CD4-positive, alpha-beta T cell treated with Interleukin-17A for 4 hours (primary cell): ENCODE data around the gene PAX5.

Source experiments
- DNase-seq: peaks from one replicate; pipeline ENCODE4 v3.0.0-alpha.2; 2020; ENCODE audit warnings: mixed read lengths

The PAX5 gene

DNA sequence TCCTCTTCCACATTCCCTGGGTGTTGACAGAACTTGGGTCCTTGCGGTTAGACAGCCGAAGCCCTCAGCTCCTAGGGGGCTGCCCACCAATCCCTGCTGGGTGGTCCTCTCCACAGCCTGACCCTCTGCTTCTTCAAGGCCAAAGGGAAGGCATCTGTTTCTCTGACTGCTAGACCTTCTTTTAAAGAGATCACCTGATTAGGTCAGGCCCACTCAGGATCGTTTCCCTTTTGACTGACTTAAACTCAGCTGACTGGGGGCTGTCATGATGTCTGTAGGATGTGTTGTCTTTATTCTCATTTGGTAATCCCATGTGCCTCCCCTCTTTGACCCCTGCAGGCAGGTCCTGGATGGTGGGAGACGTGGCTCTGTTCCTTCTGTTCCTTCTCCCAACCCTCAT is 207.5 kb downstream of the PAX5 start:
- no peak for DNase-seq

DNA sequence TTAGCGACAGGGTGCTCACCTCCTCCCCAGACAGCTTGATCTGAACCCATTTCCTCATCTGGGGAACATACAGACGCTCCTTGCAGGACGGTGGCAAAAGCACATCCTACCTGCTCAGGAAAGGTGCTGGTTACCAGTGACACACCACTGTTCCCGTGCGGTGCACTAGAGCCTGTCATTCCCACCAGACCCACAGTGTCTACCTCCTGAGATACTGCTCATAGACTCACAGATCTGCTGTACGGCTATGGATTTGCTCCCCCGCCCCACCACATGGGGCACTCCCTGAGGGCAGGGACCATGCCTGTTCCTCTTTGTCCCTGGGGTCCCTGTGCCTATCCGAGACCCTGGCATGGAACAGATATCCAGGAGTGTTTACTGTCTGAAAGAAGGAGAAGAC is 208.9 kb downstream of the PAX5 start:
- DNase-seq: no peak

DNA sequence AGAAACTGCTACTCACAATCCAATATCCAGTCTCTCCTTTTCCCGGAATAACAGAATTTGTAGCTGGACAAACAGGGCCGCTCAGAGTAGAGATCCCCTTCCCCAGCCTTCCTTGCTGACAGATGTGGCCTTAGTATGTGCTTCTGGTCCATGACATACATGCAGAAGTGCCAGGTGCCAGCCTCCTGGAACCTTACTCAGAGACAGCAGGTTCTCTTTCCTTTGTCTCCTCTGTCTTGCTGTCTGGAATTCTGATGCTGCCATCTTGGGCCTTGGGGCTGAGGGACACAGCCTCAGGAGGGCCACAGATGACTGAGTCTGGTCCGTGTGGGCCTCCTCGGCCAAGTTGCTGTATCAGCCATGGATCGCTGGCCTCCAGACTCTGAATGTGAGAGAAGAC is 210.1 kb downstream of the PAX5 start:
- no peak for DNase-seq

DNA sequence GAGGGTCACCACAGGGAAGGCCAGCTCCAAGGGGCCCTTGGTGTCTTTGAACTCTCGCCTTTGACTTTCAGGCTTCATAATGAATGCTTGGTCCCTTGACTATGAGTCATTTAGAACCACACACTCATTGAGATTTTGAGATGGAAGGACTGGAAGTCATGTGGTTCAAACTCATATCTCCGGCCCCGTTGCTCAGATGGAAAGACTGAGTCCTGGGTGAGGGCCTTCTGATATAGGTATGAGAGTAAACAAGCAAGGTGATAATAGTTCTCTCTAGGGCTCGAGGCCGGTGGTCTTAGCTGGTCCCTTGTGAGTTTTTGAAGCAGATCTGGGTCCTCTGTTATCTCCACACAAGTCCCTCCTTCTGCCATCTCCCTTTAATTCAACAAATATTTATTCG is 210.6 kb downstream of the PAX5 start:
- DNase-seq: no peak

DNA sequence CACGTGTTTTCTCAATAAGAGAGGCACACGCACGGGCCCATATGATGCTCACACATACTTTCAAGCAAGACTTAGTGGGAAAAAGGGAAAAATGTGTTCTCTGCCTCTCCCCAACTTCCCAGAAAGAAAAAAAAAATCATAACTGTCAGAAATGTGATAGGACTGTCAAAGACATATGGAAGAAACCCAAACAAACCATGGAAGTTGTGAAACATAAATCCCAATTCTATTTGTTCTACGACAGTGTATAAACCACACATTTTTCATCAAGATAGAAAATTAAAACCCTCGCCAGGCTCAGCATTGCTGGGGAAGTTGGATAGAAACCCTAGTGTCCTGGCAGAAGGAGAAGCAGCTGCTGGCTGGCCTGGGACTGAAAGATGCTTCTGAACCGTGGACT is 211.9 kb downstream of the PAX5 start:
- DNase-seq: no peak

DNA sequence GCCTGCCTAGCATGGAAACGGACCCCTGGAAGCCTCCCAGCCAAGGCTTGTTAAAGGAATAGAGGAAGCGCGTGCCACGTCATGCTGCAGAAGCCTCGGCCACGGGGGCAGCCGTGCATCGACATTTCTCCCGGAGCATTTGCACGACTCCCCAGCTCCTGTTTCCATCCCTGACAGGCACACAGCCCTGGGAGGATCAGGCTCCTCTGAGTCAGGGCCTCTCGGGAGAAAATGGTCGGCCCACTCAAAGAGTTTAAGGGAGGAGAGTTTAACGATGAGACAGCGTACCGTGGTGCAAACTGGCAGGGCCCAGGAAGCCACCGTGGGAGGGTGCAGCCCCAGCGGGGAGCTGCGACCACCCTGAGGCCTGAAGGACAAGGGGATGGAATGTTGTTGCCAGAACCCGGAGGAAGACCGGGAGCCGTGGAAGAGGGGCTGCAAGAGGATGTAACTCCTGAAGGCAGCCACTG is 213.6 kb downstream of the PAX5 start:
- DNase-seq: no peak

DNA sequence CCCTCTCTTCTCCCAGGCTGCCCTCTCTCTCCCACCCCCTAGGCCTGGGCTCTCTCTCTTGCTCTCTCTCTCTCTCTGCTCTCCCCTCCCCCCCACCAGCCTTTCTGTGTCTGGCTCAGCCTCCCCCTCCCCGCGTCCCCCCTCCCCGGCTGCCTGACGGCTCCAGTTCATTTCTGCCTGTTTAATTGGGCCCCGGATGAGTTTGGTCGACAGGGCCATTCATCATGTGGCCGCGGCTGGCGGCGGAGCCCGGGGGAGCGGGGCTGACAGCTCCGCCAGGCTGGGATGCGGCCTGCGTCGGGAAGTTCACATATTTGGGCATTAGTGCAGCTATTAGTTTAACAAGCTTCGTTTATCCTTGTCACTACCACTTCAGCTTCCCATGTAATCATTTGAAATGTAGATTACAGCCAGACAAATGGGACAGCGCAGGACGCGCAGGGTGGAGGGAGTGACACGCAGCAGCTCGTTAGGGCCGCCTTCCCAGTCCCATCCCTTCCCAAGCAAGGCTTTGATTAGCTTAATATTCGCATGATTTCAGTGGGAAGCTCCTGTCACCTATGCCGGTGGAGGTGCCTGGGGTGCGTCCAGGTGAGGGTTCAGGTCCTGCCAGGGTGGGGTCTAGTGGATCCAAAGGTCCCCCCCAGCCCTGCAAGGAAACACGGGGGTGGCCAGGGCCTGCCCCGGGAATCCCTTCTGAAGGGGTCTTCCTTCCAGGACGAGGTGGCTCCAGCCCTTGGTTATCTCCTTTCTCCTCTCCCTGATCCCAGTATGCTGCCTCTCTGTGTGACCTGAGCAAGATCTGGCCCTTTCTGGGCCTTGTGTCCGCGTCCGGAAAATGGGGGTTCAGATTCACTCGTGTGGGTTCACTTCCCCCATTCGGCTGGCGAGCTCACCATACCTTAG is 214.8 kb downstream of the PAX5 start:
- DNase-seq: no peak

DNA sequence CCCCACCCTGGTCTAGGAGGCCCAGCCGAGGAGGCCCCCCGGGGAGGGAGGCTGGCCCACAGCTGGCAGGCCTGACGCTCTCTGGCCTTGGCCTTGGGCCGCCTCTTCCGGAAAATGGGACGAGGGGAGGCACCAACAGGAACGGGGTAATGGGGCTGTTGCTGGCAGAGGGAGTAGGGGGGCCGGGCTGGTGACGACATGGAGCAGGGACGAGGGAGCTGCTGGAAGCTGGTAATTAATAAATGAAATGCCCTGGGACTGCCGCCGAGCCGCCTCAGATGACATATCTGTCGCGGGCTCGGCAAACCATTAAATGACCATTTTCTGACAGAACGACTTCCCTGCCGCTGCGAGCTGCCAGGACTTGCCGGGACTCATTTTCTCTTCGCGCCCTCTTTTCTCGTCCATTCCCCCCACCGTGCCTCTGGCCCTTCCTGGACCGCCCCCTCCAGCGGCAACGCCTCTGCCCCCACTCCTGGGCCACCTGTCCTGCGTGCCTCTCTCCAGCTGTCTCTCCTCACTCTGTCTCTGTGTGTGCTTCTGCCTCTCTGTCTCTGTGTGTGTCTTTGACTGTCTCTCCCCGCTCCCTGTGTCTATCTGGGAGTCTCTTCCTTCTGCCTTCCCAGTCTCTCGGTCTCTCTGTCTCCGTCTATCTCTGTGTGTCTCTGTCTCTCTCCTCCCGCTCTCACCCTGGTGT is 215.7 kb downstream of the PAX5 start:
- no peak for DNase-seq

DNA sequence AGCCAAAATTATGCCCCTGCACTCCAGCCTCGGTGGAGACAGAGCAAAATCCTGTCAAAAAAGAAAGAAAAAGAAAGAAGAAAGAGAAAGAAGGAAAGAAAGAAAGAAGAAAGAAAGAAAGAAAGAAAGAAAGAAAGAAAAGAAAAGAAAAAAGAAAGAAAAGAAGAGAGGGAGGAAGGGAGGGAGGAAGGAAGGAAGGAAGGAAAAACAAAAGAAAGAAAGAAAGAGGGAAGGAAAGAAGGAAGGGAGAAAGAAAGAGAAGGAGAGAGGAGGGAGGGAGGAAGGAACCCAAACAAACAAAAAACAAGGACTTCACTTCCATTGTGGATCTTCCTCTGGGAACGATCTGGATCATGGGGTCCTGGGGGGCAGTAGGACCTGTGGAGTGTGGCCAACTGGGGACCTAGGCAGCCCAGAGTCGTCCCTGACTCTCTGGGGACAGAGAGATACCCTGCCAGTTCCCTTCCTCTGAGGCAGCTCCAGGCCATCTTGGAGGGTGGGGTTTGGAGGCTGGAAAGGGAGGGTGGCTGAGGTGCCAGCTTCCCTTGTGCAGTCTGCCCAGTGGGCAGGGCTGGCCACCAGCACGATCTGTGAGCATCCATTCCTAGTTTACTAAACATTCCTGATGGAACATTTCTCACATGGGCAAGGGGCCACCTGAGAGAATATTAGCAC is 216.8 kb downstream of the PAX5 start:
- no peak for DNase-seq

DNA sequence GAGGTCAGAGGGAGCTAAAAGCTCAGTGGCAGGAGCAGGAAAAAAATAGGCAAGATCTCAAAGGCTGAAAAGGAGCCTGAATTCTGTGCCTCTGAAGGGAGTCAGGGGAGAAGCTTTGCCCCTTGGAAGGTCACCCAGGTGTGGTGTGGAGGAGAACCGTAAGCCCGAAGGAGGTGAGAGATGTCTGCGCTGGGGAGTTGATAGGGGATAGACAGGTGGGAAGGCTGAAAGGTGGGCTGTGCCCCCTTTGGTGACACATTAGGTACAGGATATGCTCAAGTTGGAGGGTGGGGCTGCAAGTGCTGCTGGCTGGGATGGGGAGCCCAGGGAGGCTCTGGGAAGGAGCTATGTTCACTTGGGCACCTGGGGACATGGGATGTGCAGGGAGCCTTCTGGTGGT is 217.7 kb downstream of the PAX5 start:
- no peak for DNase-seq

DNA sequence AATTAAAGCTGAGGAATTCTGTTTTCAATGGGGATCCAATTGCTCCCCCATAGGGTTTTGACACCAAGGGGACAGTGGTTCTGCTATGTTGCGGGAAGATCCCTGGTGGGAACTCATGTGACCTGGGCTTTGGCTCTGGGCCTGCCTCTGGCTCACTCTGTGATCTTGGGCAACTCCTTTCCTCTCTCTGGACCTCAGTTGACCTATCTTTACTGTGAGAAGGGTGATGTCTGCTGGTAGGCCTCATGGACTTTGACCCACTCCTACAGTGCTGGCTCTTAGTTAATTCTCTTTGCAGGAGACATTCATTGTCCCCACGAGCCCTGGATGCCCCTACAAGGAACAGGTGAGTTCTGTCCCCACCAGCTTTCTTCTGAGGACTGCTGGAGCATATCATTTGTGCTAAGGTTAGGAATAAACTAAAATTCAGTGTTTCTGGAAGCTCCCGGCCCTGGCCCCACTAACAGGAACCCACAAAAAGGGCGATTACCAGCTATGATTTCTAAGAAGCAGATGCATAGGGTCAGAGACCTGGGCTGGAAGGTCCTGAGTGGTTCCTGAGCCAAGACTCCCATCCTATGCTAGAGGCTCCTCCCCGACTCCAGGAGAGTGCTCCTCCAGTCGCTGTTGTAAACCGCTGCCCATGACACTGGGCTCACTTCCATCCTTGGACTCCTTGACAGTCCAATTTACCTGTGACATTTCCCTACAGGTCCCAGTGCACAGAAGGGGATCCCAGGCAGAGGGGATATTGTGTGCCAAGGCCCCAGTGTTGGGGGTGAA is 218.3 kb downstream of the PAX5 start:
- DNase-seq: no peak

DNA sequence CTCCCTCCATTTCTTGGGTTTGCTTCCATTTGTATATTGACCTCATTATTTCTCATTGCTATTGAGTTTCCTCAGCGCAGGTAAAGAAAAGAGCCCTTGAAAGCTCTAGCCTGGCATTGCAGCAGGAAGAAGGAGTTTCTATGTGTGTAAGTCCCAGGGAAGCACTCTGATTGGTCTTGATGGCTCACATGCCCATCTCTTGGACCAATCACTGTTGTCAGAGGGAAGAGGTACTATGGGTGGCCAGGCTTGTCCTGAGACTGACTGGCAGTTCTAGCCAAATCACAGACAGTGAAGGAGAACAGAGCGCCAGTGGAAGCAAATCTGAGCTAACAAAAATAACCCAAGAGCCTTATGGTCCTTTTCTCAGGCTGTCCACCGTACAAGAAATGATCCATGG is 219.0 kb downstream of the PAX5 start:
- DNase-seq: no peak

DNA sequence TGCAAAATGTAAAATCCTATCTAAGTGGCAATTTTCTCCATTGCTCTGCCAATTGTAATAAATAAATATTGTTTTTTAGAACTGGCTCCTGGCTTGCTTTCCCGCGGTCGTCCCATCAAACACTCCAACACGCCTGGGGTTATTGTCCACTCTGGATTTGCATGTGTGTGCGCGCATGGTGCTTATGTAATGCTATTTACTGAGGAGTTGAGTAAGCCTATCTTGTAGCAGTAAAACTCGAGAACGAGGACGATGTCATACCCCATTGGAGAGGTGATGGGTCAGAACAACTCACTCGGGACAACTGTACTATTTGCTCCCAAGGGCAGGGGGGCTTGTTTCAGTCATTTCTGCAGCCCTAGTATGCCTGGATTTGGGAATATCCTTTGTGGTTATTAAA is 220.9 kb downstream of the PAX5 start:
- no peak for DNase-seq

DNA sequence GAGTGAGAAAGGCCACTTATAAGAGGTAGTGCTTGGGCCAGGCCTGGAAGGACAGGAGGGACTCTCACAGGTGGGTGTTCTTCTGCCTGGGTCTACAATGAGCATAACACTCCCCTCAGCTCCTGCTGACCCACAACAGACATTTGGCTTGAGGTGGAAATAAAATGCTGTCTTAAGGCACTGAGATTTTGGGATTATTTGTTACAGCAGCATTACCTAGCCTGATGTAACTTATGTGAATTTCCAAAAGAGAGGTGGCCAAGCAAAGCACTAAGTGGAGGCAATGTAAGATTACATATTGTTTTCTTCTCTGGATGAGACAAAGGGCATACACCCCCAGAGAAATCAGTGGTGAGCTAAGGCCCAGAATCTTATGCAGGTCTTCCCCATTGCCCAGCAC is 221.5 kb downstream of the PAX5 start:
- DNase-seq: no peak

DNA sequence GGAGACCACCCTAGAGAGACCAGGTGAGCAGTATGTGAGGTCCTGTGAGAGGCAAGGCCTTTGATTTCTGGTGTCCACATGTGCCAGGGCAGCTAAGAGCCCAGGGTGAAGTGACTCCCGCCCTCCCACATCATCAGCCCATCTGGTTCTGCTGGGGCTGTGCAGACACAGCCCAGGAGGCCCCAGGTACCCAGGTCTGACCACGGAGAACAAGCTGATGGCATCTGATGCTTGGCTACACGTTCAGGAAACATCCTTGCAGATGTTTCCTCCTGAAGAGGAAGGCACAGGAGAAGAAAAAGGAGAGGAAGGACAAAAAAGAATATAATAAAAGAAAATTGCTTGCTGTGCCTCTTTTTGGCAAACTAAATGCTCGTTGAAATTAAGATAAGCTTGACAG is 225.8 kb downstream of the PAX5 start:
- DNase-seq: no peak

DNA sequence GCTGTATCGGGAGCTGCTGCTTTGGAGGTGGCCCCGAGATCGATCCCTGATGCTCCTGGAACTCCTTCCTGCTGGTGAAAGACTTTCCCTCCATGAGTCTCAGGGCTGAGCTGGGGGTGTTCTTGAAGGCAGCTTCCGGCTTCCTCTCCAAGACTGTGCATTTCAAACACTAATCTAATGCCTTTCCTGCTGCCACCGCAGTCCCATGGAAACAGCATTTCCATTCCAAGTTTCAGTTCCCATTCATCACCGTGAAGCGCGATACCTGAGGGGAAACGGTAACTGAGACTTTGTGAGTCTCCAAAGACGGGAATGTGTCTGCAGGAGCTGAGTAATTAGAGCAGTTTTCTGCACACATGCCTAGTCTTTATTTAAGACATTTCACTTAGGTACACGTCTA is 230.1 kb downstream of the PAX5 start:
- DNase-seq: no peak

DNA sequence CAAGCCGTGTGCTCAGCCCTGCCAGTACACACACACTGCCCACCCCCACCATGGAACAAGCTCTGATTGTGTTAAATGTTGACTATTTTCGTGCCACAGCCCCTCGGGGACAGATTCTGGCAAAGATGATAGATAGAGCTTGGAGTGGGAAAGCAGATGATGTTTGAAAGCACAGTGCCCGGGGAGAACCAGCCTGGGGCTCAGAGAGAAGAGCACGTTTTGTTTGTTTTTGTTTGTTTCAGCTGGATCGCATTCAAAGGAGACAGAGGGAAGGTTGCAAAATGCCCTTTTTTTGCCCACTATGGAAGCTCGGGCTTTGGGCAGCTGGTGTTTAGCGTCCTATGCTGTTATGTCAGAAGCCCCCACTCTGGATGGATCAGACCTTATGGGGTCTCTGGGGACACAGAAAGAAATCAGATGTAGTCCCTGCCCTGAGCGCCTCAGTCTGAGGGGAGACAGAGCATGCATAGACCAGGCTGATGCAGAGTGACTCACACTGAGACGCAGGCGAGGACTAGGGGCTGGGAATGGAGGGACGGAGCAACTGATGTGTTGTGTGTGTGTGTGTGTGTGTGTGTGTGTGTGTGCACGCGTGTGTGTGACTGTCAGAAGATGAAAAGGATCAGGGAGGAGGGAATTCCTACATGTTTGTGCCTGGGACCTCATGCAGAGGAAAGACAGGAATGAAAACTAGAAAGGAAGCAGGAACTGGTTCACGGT is 231.7 kb downstream of the PAX5 start:
- no peak for DNase-seq

DNA sequence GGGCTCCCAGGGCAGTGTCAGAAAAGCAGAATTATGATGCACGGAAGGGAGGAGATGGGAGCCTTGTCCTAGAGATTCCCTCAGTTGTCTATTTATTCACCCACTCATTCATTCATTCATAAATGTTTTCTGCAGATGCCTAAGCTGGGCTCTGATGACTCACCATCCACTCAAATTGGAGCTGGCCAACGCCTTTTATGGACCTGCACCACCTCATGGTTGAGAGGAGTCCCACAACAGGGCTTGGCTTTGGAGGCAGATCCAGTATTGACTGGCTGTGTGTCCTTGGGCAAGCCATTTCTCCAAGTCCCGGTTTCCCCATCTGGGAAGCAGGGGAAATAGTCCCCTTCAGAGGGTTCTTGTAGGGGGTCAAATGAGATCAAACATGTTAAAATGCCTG is 233.6 kb downstream of the PAX5 start:
- DNase-seq: no peak

DNA sequence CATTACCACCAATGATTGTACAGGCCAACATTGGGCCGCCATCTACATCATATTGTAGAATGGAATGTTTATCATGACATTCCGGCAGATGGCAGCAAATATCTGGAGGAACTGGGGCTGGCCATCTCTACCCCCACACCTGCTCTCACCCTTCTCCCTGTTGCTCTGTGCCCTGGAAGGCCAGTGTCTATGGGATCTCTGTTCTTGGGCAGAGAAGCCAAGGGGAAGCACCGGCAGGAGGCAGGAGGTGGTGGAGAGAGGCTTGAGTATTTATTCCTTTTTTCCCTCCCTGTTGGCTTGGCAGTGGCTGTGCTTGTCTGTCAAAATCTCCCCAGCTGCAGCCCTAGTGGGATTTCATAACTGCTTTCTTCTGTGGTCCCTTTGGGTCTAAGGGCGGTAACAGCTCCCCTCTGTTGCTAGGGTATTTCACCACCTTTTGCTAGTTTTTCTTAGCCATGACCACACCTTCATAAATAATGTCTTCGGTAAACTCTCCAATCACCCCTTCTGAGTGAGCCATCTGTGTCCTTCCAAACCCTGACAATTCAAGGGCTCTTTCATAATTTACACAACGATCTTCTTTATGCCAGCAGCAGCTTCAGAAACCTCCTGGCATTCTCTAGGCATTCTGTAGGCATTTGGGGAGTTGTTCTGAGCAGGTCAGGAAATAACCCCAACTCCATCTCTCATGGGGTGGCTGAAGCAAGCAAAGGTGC is 235.6 kb downstream of the PAX5 start:
- DNase-seq: no peak

DNA sequence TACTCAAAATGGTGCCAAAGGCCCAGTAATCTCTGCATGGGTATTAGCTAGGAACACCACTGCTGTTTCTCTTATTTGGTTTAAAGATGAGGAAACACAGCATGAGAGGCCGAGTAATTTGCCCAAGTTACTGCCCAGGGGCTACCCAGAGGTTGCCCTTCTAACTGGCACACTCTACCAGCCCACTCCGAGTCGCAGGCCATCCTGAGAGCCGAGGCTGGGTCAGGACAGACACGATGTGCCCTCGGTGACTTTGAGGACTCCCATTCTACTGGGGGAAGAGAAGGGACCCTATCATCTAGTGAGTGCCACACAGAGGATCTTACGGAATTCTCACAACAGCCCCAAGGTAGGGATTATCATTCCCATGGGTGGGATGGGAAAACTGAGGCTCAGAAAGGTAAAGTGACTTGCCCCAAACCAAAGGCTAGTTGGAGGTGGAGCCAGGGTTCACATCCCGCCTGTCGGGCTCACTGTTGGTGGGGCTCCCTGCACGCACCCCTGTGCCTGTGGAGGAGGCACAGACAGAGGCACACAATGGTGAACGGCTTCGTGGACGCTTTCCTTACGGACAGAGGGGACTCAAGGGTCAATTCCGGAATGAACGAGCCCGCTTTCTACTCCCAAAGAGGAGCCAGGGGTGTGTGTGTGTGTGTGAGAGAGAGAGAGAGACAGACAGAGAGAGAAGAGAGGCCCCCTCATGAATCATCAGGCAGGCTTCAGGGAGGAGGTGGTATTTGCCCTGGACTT is 236.4 kb downstream of the PAX5 start:
- no peak for DNase-seq
